Endometrial microvascular endothelial cells (primary cell): ENCODE measurements around the gene RYK. TPM values are rescaled to one million over a fixed set of nuclear protein-coding genes. Genes with fewer than 3 reads are reported as not detected.
"Not testable (repeated sequence)": the region's sequence is repeated elsewhere in the genome, so short reads cannot be mapped to it uniquely, and the experiment has no call there.

Experiments
- in situ Hi-C: cut with HindIII; loops from 2 replicates; pipeline ENCODE4 v1.10.0; 2017; ENCODE audit warnings: low sequenced_read_pairs, low pct_unique_long_range_greater_than_20kb; ENCODE audit errors: inconsistent ontology term
- total RNA-seq: library from RNA; depleted of rRNA; stranded (reverse); fragments of >200 nt; gene quantifications from one replicate; pipeline ENCODE4 v1.2.3, GENCODE V29; 2015; ENCODE audit errors: inconsistent ontology term

Gene RYK
- 60.0 TPM for total RNA-seq

DNA sequence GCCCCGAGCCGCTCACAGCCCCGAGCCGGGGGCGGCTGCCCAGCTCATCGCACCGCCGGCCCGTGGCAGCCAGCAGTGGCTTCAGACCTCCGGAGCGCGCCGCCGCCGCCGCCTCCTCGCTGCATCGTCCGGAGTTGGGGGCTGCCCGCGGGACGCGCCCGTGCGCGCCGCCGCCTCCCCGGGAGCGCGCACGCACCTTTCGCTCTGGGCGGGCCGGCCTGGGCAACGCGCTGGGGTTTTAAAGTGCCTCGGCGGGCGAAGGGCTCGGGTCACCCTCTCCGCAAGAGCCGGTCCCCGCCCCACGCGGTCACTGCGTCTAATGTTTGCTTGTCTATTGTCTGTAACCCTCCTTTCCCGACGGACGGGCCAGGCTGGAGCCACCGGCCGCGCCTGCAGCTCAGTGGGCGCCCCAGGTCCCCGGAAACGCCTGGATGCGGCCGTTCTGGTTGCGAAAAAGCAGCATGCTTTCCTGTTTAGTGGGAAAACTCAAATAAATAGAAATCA lies at the start of gene RYK:
RYK (minus strand) TSS at position 143 of the 504 bp plus-strand sequence. CDS start 205 bp downstream, outside the sequence.
- in situ Hi-C loops: no loop called here

DNA sequence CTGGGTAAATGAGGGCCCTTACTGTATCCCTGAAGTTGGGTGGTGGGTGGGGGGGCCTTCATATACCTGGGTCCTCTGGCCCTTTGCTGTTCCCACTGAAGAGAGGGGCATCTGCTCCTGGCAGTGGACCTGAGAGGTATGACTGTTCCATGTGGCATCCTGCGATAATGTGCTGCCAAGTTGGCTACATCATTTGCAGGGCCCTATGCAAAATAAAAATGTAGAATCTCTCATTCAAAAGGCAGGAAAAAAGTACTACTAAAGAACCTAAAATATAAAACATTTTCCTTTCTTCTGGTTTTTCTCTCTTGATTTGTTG lies 49.2 kb upstream of the RYK start:
- in situ Hi-C loops: no loop called here

- in situ Hi-C loops: no loop called here
Observed at GRCh38 chr3:134299185-134299887, 48.7 kb upstream of the RYK start.

GRCh38 chr3:134298249-134298648 lies 47.6 kb upstream of the RYK start:
- in situ Hi-C loops: no loop called here

DNA sequence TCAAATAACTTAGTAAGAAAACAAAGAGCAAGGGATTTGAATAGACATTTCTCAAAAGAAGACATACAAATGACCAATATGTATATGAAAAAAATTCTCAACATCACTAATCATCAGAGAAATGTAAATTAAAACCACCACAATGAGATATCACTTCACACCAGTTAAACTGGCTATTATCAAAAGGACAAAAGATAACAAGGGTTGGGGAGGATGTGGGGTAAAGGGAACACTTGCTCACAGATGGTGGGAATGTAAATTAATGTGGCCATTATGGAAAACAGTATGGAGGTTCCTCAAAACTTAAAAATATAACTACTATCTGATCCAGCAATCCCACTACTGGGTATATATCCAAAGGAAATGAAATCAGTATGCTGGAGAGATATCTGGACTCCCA lies 46.0 kb upstream of the RYK start:
- in situ Hi-C loops: no loop called here

DNA sequence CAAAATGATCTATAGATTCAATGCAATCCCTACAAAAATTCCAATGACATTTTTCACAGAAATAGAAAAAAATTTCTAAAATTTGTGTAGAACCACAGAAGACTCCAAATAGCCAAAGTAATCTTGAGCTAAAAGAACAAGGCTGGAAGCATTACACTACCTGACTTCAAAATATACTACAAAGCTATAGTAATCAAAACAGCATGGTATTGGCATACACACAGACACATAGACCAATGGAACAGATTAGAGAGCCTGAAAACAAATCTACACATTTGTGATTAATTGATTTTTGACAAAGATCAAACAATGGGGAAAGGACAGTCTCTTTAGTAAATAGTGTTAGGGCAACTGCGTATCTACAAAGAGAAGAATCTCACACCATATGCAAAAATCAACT lies 45.3 kb upstream of the RYK start:
- in situ Hi-C loops: no loop called here

GRCh38 chr3:134294302-134295280 lies 43.9 kb upstream of the RYK start:
- in situ Hi-C loops: no loop called here

DNA sequence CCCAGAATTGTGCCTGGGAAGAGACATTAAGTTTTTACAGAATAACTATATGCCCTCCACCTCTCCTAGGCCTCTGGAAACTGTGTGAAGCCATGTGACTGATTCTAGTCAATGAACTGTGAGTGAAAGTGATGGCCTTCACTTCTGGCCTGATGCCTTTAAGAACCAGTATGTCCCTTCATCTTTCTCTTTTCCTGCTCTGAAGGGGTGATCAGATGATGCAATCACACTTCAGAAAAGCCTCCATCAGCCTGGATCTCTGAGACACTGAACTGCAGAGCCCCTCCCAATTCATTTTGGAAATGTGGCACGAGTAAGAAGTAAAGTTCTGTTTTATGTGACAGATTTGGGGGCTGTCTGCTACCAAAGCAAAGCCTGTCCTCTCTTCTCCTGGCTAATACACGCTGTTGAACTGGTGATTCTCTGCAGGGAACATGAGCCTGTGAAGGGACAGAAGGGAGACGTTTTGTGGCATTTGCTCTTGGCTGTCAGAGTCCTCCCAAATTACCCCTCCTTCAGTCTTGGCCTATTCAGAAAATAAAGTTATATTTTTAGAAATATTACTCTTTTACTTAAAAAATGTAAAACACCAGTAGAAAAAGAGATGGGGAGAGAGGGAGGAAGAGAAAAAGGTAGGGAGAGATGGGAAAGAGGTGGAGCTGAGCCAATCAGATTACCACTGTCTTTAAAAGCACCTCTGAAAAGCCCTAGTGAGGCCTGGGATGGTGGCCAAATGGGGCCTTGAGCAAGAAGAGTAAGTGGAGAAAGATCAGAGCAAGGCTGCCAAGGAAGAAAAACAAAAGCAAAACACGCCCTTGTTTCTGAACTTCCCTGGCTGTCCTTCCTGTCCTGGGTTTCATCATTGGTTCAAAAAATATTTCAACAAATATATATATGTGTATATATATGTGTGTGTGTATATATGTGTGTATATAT lies 40.9 kb upstream of the RYK start:
- in situ Hi-C loops: no loop called here

GRCh38 chr3:134287512-134287911 lies 36.9 kb upstream of the RYK start:
- in situ Hi-C loops: no loop called here

GRCh38 chr3:134284438-134284837 lies 33.8 kb upstream of the RYK start:
- in situ Hi-C loops: no loop called here

GRCh38 chr3:134282659-134283047 lies 32.0 kb upstream of the RYK start:
- in situ Hi-C loops: no loop called here

DNA sequence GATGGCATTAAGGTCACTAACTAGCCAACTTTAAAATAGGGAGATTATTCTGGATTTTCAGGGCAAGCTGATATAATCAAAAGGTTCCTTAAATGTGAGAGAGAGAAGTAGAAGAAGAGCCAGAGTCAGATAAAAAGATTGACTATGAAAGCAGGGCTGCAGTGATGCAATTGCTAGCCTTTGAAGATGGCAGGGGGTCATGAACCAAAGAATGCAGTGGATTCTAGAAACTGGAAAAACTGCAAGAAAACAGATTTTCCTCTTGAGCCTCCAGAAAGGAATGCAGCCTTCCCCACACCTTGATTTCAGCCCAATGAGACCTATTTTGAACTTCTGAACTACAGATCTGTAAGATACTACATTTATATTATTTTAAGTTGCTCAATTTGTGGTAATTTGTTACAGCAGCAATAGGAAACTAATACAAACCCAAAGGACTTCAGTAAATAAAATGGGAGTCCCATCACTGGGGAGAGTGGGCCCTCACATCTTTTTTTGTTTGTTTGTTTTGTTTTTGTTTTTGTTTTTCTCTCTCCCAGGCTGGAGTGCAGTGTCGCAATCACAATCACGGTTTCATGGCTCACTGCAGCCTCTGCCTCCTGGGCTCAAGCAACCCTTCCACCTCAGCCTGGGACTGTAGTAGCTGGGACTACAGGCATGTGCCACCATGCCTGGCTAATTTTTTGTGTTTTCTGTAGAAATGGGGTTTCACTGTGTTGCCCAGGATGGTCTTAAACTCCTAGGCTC lies 31.4 kb upstream of the RYK start:
- in situ Hi-C loops: no loop called here

DNA sequence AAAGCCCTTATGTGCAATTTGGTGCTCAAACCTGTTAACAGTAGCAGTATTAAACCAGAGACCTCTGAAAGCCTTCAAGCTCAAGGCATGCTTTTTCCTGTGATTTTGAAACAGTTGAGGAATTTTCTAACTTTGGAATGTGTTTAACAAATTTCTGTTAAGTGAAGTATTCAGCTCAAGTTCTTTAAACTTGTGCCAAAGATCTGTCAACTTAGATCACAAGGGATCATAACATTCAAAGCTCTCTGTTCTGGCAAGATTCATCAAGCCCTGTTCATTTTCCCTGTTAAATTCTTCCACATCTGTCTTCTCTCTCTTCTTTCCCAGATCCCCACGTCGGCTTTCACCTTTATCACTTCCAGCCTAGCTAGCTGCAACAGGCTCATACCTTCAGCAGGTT lies 28.8 kb upstream of the RYK start:
- in situ Hi-C loops: no loop called here

GRCh38 chr3:134277066-134277660 lies 26.5 kb upstream of the RYK start:
- in situ Hi-C loops: no loop called here

GRCh38 chr3:134276086-134276485 lies 25.4 kb upstream of the RYK start:
- in situ Hi-C loops: no loop called here

- in situ Hi-C loops: not testable (repeated sequence)
Observed at GRCh38 chr3:134275110-134275509, 24.5 kb upstream of the RYK start.

GRCh38 chr3:134274571-134274970 lies 23.9 kb upstream of the RYK start:
- in situ Hi-C loops: no loop called here

DNA sequence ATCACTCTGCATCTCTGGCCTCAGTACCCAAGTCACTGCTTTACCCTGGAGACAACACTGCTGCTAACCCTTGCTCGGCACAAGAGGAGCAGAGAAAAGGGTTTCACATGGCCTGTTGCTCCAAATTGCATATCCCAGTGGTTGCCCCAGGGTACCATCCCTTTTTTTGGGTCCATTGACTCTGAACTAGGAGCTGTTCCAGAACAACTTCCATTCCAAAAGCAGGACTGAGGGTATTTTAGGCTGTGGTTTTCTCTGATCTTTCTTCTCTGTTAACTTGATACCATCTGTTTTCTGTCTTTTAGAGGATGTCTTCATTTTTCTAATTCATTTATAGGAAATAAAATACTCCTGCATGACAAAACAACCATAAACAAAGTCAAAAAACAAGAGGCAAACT lies 17.3 kb upstream of the RYK start:
- in situ Hi-C loops: no loop called here
